Astrocyte (in vitro differentiated cells and primary cell): Measurements from ENCODE around the gene EPHA2.

Experiments used
- EZH2 ChIP-seq: IDR thresholded peaks from 2 replicates; pipeline ENCODE4 v1.6.1; 2012; ENCODE audit warnings: mild to moderate bottlenecking, low read length, inconsistent platforms; ENCODE audit not compliant: insufficient read depth
- TF ChIP-seq, protein P1 (sequence below): IDR thresholded peaks from 2 replicates; pipeline ENCODE4 v1.5.1; 2011; ENCODE audit warnings: low read depth, mild to moderate bottlenecking, inconsistent platforms, low read length, moderate library complexity; ENCODE audit not compliant: insufficient read depth

GRCh38 chr1:16158993-16159831, 3.3 kb upstream of the EPHA2 start:
- TF ChIP-seq EZH2 = no peak
- TF ChIP-seq, protein P1, sequence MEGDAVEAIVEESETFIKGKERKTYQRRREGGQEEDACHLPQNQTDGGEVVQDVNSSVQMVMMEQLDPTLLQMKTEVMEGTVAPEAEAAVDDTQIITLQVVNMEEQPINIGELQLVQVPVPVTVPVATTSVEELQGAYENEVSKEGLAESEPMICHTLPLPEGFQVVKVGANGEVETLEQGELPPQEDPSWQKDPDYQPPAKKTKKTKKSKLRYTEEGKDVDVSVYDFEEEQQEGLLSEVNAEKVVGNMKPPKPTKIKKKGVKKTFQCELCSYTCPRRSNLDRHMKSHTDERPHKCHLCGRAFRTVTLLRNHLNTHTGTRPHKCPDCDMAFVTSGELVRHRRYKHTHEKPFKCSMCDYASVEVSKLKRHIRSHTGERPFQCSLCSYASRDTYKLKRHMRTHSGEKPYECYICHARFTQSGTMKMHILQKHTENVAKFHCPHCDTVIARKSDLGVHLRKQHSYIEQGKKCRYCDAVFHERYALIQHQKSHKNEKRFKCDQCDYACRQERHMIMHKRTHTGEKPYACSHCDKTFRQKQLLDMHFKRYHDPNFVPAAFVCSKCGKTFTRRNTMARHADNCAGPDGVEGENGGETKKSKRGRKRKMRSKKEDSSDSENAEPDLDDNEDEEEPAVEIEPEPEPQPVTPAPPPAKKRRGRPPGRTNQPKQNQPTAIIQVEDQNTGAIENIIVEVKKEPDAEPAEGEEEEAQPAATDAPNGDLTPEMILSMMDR = no peak
